Brain microvascular endothelial cell (primary cell): ENCODE measurements around the gene PHF13.

Source experiments
- DNase-seq: peaks from one replicate; pipeline ENCODE4 v3.0.0-alpha.2; 2020
- H3K27ac ChIP-seq: fragments of 250-450 bp; sonication (Bioruptor Pico); 2 replicates; pipeline ENCODE4 v1.5.1; 2020; ENCODE audit warnings: mild to moderate bottlenecking, moderate library complexity
- H3K27me3 ChIP-seq: fragments of 250-450 bp; sonication (Bioruptor Pico); replicated peaks from 2 replicates; pipeline ENCODE4 v1.5.1; 2020; ENCODE audit warnings: mild to moderate bottlenecking
- H3K36me3 ChIP-seq: fragments of 250-450 bp; sonication (Bioruptor Pico); replicated peaks from 2 replicates; pipeline ENCODE4 v1.5.1; 2020; ENCODE audit warnings: mild to moderate bottlenecking
- H3K4me3 ChIP-seq: 2 replicates; pipeline ENCODE4 v1.5.1; 2011; ENCODE audit warnings: low read depth, mild to moderate bottlenecking, control low read depth, low read length, moderate library complexity
- in situ Hi-C: cut with HindIII; loops from 2 replicates; pipeline ENCODE4 v1.10.0; 2017; ENCODE audit warnings: low sequenced_read_pairs, low pct_ligation_motif_present
- TF ChIP-seq, protein P1 (sequence below): IDR thresholded peaks from 2 replicates; pipeline ENCODE4 v1.5.1; 2011; ENCODE audit warnings: low read depth, mild to moderate bottlenecking, moderate library complexity, low read length, control low read depth, inconsistent platforms; ENCODE audit errors: missing control alignments

PHF13 gene

DNA sequence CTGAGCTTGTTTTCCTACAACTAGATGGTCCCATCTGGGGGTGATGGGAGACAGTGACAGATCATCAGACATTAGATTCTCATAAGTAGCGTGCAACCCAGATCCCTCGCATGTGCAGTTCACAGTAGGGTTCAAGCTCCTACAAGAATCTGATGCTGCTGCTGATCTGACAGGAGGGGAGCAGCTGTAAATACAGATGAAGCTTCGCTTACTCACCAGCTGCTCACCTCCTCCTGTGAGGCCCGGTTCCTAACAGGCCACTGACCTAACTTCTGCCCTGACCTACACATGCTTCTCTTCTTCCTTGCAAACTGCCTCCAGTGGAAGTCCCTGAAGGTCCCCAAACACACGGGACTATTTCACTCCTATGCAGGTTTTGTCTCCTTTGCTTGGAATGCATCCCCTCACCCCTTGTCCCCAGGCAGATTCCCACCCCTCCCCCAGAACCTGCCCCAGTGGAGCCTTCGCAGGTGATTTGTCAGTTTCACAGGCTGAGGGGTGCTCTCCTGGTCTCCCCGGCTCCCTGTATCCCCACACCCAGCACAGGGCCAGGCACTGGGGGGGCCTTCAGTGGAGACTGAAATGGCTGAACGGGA is 39.4 kb upstream of the PHF13 start:
- no peak overlapping the region for H3K27ac ChIP-seq
- TF ChIP-seq, protein P1, sequence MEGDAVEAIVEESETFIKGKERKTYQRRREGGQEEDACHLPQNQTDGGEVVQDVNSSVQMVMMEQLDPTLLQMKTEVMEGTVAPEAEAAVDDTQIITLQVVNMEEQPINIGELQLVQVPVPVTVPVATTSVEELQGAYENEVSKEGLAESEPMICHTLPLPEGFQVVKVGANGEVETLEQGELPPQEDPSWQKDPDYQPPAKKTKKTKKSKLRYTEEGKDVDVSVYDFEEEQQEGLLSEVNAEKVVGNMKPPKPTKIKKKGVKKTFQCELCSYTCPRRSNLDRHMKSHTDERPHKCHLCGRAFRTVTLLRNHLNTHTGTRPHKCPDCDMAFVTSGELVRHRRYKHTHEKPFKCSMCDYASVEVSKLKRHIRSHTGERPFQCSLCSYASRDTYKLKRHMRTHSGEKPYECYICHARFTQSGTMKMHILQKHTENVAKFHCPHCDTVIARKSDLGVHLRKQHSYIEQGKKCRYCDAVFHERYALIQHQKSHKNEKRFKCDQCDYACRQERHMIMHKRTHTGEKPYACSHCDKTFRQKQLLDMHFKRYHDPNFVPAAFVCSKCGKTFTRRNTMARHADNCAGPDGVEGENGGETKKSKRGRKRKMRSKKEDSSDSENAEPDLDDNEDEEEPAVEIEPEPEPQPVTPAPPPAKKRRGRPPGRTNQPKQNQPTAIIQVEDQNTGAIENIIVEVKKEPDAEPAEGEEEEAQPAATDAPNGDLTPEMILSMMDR, result no peak
- H3K27me3 ChIP-seq, result no peaks in the 10 kb centered on the region
- in situ Hi-C loops, result no loop called here
- no peaks in the 10 kb centered on the region for H3K36me3 ChIP-seq
- no peak for DNase-seq
- no peak overlapping the region for H3K4me3 ChIP-seq

DNA sequence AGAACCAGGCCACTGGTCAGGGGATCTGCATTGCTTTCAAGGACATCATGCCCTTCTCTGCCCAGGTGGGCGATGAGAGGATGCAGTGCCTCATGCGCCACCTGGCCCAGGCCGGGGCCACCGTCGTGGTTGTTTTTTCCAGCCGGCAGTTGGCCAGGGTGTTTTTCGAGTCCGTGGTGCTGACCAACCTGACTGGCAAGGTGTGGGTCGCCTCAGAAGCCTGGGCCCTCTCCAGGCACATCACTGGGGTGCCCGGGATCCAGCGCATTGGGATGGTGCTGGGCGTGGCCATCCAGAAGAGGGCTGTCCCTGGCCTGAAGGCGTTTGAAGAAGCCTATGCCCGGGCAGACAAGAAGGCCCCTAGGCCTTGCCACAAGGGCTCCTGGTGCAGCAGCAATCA is 38.7 kb upstream of the PHF13 start:
- in situ Hi-C loops, result no loop called here

DNA sequence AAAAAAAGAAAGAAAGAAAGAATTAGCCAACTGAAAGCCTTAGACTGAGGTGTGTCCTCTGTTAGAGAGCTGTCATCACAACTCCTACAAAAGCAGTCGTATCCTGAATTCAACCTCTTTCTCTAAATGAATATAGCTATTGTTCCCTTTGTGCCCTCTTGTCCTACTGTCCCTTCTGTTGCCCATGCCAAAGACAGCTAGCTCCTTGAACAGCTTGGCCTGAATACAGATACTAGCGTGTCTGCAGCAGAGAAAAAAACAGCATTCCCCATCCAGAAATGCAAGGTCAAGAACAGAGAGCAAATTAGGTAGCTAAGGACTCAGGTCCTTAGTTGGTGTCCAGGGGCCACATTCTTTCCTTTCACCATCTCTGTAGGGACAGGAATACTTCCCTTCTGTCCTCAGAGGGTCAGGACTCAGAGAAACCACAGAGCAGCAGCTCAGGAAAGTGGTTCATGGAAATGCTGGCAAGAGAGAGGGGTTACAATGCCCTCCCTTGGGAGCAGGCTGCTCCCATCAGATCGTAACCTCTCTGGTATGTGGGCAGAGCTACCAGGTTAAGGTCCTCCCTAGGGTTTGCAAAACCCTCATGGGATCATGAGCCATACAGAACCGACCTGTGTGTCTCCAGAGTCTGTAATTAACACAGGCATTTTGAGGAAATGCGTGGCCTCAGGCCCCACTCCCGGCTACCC is 35.6 kb upstream of the PHF13 start:
- in situ Hi-C loops, result no loop called here
- Histone ChIP-seq H3K27ac (no peak overlapping the region), H3K36me3 (peaks cover 2% of the 10 kb centered on the region), H3K27me3 (no peaks in the 10 kb centered on the region), H3K4me3 (no peak overlapping the region)
- no peak for DNase-seq
- TF ChIP-seq, protein P1, result no peak

More for the DNA sequence above, 38.7 kb upstream of the PHF13 start:
- Histone ChIP-seq H3K4me3 (no peak overlapping the region), H3K36me3 (no peaks in the 10 kb centered on the region), H3K27me3 (no peaks in the 10 kb centered on the region), H3K27ac (no peak overlapping the region)
- TF ChIP-seq, protein P1, result no peak
- DNase-seq, result no peak

DNA sequence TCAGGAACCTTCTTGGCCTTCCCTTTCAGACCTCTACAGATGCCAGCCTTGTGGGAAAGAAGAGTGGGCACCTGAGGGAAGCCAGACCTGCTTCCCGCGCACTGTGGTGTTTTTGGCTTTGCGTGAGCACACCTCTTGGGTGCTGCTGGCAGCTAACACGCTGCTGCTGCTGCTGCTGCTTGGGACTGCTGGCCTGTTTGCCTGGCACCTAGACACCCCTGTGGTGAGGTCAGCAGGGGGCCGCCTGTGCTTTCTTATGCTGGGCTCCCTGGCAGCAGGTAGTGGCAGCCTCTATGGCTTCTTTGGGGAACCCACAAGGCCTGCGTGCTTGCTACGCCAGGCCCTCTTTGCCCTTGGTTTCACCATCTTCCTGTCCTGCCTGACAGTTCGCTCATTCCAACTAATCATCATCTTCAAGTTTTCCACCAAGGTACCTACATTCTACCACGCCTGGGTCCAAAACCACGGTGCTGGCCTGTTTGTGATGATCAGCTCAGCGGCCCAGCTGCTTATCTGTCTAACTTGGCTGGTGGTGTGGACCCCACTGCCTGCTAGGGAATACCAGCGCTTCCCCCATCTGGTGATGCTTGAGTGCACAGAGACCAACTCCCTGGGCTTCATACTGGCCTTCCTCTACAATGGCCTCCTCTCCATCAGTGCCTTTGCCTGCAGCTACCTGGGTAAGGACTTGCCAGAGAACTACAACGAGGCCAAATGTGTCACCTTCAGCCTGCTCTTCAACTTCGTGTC is 34.7 kb upstream of the PHF13 start:
- DNase-seq, result no peak
- Histone ChIP-seq H3K36me3 (peaks cover 2% of the 10 kb centered on the region), H3K27me3 (no peaks in the 10 kb centered on the region), H3K4me3 (no peak overlapping the region), H3K27ac (no peak overlapping the region)
- TF ChIP-seq, protein P1, result no peak
- in situ Hi-C loops, result no loop called here

DNA sequence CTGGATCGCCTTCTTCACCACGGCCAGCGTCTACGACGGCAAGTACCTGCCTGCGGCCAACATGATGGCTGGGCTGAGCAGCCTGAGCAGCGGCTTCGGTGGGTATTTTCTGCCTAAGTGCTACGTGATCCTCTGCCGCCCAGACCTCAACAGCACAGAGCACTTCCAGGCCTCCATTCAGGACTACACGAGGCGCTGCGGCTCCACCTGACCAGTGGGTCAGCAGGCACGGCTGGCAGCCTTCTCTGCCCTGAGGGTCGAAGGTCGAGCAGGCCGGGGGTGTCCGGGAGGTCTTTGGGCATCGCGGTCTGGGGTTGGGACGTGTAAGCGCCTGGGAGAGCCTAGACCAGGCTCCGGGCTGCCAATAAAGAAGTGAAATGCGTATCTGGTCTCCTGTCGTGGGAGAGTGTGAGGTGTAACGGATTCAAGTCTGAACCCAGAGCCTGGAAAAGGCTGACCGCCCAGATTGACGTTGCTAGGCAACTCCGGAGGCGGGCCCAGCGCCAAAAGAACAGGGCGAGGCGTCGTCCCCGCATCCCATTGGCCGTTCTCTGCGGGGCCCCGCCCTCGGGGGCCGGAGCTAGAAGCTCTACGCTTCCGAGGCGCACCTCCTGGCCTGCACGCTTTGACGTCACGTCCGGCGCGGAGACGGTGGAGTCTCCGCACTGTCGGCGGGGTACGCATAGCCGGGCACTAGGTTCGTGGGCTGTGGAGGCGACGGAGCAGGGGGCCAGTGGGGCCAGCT is 34.0 kb upstream of the PHF13 start, which contains the start of gene ZBTB48:
Gene ZBTB48, plus strand, starts transcription at position 621 of the 745 bp plus-strand sequence. CDS start 616 bp downstream, outside the sequence.
- no peaks in the 10 kb centered on the region for H3K27me3 ChIP-seq
- H3K36me3 ChIP-seq, result peaks cover 2% of the 10 kb centered on the region
- peak; percentile 96 for DNase-seq
- in situ Hi-C loops, result no loop called here
- H3K27ac ChIP-seq, result peak within 1 kb of the TSS; percentile 65
- TF ChIP-seq, protein P1, result no peak
- H3K4me3 ChIP-seq, result peak within 1 kb of the TSS; percentile 82
